ENCODE data around the gene GRAP2.

GRAP2 gene

GRCh38 chr22:39926753-39927152 is 25.9 kb downstream of the GRAP2 start:
- H3K4me1 ChIP-seq (ENCODE audit: control insufficient read depth, low read length): no peaks in the 10 kb centered on the region
- H3K9me2 ChIP-seq (replicated peaks; ENCODE audit: control insufficient read depth, low read length): no peaks in the 10 kb centered on the region
- TF ChIP-seq EZH2phosphoT487 (IDR thresholded peaks at IDR 0.05; ENCODE audit: borderline replicate concordance, low read length): no peak
- H4K20me1 ChIP-seq (ENCODE audit: control insufficient read depth, insufficient read depth, low read depth, low read length): no peaks in the 10 kb centered on the region
- peaks cover 43% of the 10 kb centered on the region for H3K27me3 ChIP-seq (ENCODE audit: control insufficient read depth, low read length)
- no peaks in the 10 kb centered on the region for H3K79me2 ChIP-seq (ENCODE audit: control insufficient read depth, low read length)
- H3K27ac ChIP-seq (ENCODE audit: low read depth, low read length): no peak overlapping the region
- no peaks in the 10 kb centered on the region for H3K36me3 ChIP-seq (ENCODE audit: control insufficient read depth, low read length)
- H3K4me2 ChIP-seq (ENCODE audit: low read length): no peak overlapping the region
- H3F3A ChIP-seq (ENCODE audit: control insufficient read depth, insufficient read depth): no peaks in the 10 kb centered on the region
- no peaks in the 10 kb centered on the region for H3K9me3 ChIP-seq (ENCODE audit: control insufficient read depth, insufficient read depth, low read length)
- H3K4me3 ChIP-seq (ENCODE audit: low read length): no peak overlapping the region

DNA sequence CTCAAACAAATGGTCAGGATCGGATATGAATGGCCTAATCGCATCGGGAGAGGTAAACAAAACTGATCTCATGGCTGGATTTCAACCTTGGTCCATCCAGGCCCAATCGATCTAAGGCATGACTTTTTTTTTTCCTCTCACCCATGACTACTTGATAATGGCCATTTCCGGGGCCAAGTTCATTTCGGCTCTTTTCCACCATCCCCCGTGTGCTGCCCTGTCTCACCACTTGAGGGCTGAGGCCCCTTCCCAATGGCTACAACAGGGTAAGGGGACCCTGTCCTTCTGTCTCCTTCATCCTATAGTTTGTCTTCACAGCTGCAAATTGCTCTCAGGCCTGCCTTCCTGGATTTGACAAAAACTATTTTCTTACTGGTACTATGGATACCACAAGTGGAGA is 26.7 kb downstream of the GRAP2 start:
- no peaks in the 10 kb centered on the region for H3K9me2 ChIP-seq (replicated peaks; ENCODE audit: control insufficient read depth, low read length)
- no peaks in the 10 kb centered on the region for H3K79me2 ChIP-seq (ENCODE audit: control insufficient read depth, low read length)
- no peaks in the 10 kb centered on the region for H3K4me1 ChIP-seq (ENCODE audit: control insufficient read depth, low read length)
- no peaks in the 10 kb centered on the region for H4K20me1 ChIP-seq (ENCODE audit: control insufficient read depth, insufficient read depth, low read depth, low read length)
- H3F3A ChIP-seq (ENCODE audit: control insufficient read depth, insufficient read depth): no peaks in the 10 kb centered on the region
- no peak overlapping the region for H3K4me3 ChIP-seq (ENCODE audit: low read length)
- no peaks in the 10 kb centered on the region for H3K36me3 ChIP-seq (ENCODE audit: control insufficient read depth, low read length)
- no peak overlapping the region for H3K4me2 ChIP-seq (ENCODE audit: low read length)
- TF ChIP-seq EZH2phosphoT487 (IDR thresholded peaks at IDR 0.05; ENCODE audit: borderline replicate concordance, low read length) (no peak), CTCF (IDR thresholded peaks at IDR 0.05; ENCODE audit: low read depth, low read length, poor library complexity, severe bottlenecking) (no peak)
- no peaks in the 10 kb centered on the region for H3K9me3 ChIP-seq (ENCODE audit: control insufficient read depth, insufficient read depth, low read length)
- H3K27me3 ChIP-seq (ENCODE audit: control insufficient read depth, low read length): peaks cover 41% of the 10 kb centered on the region
- no peak overlapping the region for H3K27ac ChIP-seq (ENCODE audit: low read depth, low read length)

- Histone ChIP-seq H3K79me2 (ENCODE audit: control insufficient read depth, low read length) (no peaks in the 10 kb centered on the region), H3K9me2 (replicated peaks; ENCODE audit: control insufficient read depth, low read length) (no peaks in the 10 kb centered on the region), H3K27me3 (ENCODE audit: control insufficient read depth, low read length) (peaks cover 44% of the 10 kb centered on the region), H3K27ac (ENCODE audit: low read depth, low read length) (no peak overlapping the region), H3F3A (ENCODE audit: control insufficient read depth, insufficient read depth) (no peaks in the 10 kb centered on the region), H3K4me2 (ENCODE audit: low read length) (no peak overlapping the region), H3K4me3 (ENCODE audit: low read length) (no peak overlapping the region), H3K9me3 (ENCODE audit: control insufficient read depth, insufficient read depth, low read length) (no peaks in the 10 kb centered on the region), H3K36me3 (ENCODE audit: control insufficient read depth, low read length) (no peaks in the 10 kb centered on the region), H3K4me1 (ENCODE audit: control insufficient read depth, low read length) (no peaks in the 10 kb centered on the region), H4K20me1 (ENCODE audit: control insufficient read depth, insufficient read depth, low read depth, low read length) (no peaks in the 10 kb centered on the region)
- no peak for TF ChIP-seq EZH2phosphoT487 (IDR thresholded peaks at IDR 0.05; ENCODE audit: borderline replicate concordance, low read length)
- no peak for TF ChIP-seq CTCF (IDR thresholded peaks at IDR 0.05; ENCODE audit: low read depth, low read length, poor library complexity, severe bottlenecking)
Observed at GRCh38 chr22:39928536-39929520, 27.9 kb downstream of the GRAP2 start.

DNA sequence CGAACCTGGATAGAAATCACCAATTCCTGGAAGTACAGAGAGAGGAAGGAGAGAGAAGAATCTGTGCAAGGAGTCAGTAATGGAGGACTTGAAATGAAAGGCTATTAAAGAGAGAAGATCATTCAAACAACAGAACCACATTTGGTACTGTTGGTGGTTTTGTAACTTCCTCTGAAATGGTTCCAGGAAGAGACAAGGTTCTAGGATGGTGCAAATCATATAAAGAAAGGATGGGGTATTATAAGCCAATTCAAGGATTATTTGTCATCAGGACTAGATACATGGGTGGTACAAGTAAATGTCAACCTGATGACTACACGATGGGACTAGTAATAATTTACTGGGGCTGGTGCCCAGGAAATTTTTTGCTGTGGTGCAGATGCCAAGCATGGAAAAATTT is 30.4 kb downstream of the GRAP2 start:
- no peaks in the 10 kb centered on the region for H3K9me3 ChIP-seq (ENCODE audit: control insufficient read depth, insufficient read depth, low read length)
- no peaks in the 10 kb centered on the region for H3K4me1 ChIP-seq (ENCODE audit: control insufficient read depth, low read length)
- TF ChIP-seq EZH2phosphoT487 (IDR thresholded peaks at IDR 0.05; ENCODE audit: borderline replicate concordance, low read length): no peak
- no peak for TF ChIP-seq CTCF (IDR thresholded peaks at IDR 0.05; ENCODE audit: low read depth, low read length, poor library complexity, severe bottlenecking)
- H3K9me2 ChIP-seq (replicated peaks; ENCODE audit: control insufficient read depth, low read length): no peaks in the 10 kb centered on the region
- H3K79me2 ChIP-seq (ENCODE audit: control insufficient read depth, low read length): no peaks in the 10 kb centered on the region
- no peak overlapping the region for H3K4me2 ChIP-seq (ENCODE audit: low read length)
- no peaks in the 10 kb centered on the region for H4K20me1 ChIP-seq (ENCODE audit: control insufficient read depth, insufficient read depth, low read depth, low read length)
- H3F3A ChIP-seq (ENCODE audit: control insufficient read depth, insufficient read depth): no peaks in the 10 kb centered on the region
- H3K36me3 ChIP-seq (ENCODE audit: control insufficient read depth, low read length): no peaks in the 10 kb centered on the region
- no peak overlapping the region for H3K4me3 ChIP-seq (ENCODE audit: low read length)
- H3K27me3 ChIP-seq (ENCODE audit: control insufficient read depth, low read length): peaks cover 59% of the 10 kb centered on the region
- no peak overlapping the region for H3K27ac ChIP-seq (ENCODE audit: low read depth, low read length)
